ENCODE data around the gene ELOVL4. TPM values are rescaled to one million over a fixed set of nuclear protein-coding genes. Genes with fewer than 3 reads are reported as not detected.

The ELOVL4 gene
- total RNA-seq, 1 donor from 2014 or later = 5.9 TPM

- no peaks in the 10 kb centered on the region for H3K4me1 Mint-ChIP-seq (ENCODE audit: low read depth)
- TF ChIP-seq, protein P1, sequence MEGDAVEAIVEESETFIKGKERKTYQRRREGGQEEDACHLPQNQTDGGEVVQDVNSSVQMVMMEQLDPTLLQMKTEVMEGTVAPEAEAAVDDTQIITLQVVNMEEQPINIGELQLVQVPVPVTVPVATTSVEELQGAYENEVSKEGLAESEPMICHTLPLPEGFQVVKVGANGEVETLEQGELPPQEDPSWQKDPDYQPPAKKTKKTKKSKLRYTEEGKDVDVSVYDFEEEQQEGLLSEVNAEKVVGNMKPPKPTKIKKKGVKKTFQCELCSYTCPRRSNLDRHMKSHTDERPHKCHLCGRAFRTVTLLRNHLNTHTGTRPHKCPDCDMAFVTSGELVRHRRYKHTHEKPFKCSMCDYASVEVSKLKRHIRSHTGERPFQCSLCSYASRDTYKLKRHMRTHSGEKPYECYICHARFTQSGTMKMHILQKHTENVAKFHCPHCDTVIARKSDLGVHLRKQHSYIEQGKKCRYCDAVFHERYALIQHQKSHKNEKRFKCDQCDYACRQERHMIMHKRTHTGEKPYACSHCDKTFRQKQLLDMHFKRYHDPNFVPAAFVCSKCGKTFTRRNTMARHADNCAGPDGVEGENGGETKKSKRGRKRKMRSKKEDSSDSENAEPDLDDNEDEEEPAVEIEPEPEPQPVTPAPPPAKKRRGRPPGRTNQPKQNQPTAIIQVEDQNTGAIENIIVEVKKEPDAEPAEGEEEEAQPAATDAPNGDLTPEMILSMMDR (IDR thresholded peaks at IDR 0.05; ENCODE audit: unreplicated experiment) = no peak
- no peaks in the 10 kb centered on the region for H3K27me3 Mint-ChIP-seq
- no peaks in the 10 kb centered on the region for H3K36me3 Mint-ChIP-seq (ENCODE audit: insufficient read depth)
- H3K27ac Mint-ChIP-seq = no peak overlapping the region
- DNase-seq (ENCODE audit: low spot score, unreplicated experiment) = no peak
- no peak overlapping the region for H3K4me3 Mint-ChIP-seq (ENCODE audit: low read depth)
- peaks cover 23% of the 10 kb centered on the region for H3K9me3 Mint-ChIP-seq (ENCODE audit: low read depth)
These were observed 17.3 kb upstream of the ELOVL4 start for GRCh38 chr6:79964607-79965081.

DNA sequence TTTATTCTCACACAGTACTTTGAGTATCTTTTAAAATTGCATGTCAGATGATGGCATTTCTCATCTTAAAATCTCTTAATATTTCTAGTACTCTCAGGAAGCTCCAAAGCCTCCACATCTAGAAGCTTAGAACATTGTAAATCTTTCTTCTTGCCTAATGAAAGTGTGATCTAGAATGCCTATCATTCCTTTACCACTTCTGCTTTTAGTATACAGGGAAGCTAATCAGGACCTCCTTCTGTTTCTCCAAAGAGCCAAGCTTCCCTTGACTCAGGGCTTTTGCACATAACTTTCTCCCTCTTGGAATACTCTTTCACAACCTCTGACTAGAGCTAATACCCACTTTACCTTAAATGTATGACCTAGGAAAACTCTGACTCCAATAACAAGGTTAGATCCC lies 7.5 kb upstream of the ELOVL4 start:
- no peak for DNase-seq (ENCODE audit: low spot score, unreplicated experiment)

DNA sequence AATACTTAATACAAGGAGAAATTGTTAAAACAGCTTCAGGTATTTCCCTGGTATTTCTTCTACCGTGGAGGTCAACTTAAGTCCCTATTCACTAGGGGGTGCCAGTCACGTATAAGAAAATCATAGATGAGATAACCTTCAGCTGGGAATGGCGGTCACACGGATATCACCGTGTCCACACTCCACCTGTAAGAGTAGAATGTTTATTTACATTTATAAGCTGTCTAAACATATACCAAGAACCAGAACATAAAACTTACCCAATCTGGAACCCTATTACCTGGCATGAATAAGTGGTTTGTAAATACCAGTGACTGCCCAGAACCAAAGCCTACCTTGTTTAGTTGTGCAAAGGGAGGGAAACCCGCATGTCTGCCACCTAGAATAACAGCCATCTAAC lies 1.9 kb upstream of the ELOVL4 start:
- Mint-ChIP-seq H3K9me3 (ENCODE audit: low read depth) (no peaks in the 10 kb centered on the region), H3K4me1 (ENCODE audit: low read depth) (peaks cover 8% of the 10 kb centered on the region), H3K27ac (no peak overlapping the region), H3K4me3 (ENCODE audit: low read depth) (no peak overlapping the region), H3K27me3 (peaks cover 20% of the 10 kb centered on the region), H3K36me3 (ENCODE audit: insufficient read depth) (no peaks in the 10 kb centered on the region)
- DNase-seq (ENCODE audit: low spot score, unreplicated experiment) = peak; percentile 20
- TF ChIP-seq, protein P1 (IDR thresholded peaks at IDR 0.05; ENCODE audit: unreplicated experiment) = peak; percentile 68

More for the DNA sequence above, 7.5 kb upstream of the ELOVL4 start:
- Mint-ChIP-seq H3K9me3 (ENCODE audit: low read depth) (no peaks in the 10 kb centered on the region), H3K4me1 (ENCODE audit: low read depth) (no peaks in the 10 kb centered on the region), H3K4me3 (ENCODE audit: low read depth) (no peak overlapping the region), H3K27me3 (no peaks in the 10 kb centered on the region), H3K36me3 (ENCODE audit: insufficient read depth) (no peaks in the 10 kb centered on the region), H3K27ac (no peak overlapping the region)
- TF ChIP-seq, protein P1 (IDR thresholded peaks at IDR 0.05; ENCODE audit: unreplicated experiment) = no peak

DNA sequence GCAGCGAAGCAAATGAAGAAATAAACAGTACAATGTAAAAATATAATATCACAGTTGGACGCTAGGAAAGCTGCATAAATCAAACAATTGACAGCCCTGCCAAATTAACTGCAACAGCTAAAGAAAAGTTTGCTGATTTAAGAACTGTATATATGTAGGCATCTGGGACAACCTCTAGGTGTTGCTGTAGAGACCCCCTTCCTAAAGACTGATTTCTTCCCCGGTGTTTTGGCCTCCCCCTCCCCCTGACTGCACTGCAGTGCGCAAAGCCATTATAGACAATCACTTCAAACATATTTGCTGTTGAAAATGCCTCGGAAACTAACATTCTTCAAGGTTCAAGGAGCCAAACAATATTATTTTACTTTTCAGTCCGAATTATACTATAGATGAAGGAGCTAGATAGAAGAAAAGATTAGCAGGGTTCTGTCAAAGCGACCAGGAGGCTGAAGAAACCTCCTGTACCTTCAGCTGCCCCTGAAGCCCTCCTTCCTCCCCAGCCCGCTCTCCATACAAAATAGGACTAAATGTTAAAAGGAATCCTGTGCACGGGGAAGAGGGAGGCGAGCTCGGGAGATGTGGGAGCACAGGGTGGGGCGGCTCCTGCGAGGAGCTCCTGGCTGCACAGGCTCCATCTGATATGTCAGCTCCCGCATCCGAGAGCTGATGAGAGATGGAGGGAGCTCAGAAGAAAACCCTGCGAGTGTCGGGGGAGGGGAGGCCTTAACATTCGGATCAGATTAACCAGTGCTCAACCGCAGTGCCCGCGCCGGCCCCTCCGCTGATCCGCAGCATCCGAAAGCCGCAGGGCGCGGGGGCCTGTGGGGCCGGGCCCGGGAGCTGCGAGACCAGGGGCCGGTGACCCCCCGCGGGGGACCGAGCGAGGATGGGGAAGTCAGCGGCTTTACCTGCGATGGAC lies 822 bp downstream of the ELOVL4 start:
- TF ChIP-seq, protein P1 (IDR thresholded peaks at IDR 0.05; ENCODE audit: unreplicated experiment) = peak; percentile 60
- peak; percentile 17 for DNase-seq (ENCODE audit: low spot score, unreplicated experiment)
- H3K9me3 Mint-ChIP-seq (ENCODE audit: low read depth) = no peaks in the 10 kb centered on the region
- peaks cover 20% of the 10 kb centered on the region for H3K27me3 Mint-ChIP-seq
- H3K4me1 Mint-ChIP-seq (ENCODE audit: low read depth) = peaks cover 9% of the 10 kb centered on the region
- H3K27ac Mint-ChIP-seq = peak overlapping the region; percentile 72
- no peaks in the 10 kb centered on the region for H3K36me3 Mint-ChIP-seq (ENCODE audit: insufficient read depth)
- peak overlapping the region; percentile 80 for H3K4me3 Mint-ChIP-seq (ENCODE audit: low read depth)

DNA sequence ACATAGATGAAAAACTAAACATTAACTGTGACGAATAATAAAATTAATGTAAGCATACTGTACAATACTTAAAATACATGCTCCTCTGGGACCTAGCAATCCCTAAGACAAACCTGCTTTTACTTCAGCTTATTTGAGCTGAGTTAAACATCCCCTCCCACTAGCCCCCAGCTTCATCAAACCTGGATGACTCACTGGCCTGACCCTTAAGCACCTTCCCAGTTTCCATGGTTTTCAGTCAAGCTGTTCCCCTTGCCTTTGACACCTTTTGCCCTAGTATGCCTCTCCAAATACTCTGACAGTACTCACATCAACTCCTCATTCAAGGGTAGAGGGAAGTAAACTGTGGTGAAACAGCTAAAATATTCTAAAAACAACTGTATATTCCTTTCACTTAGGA lies 4.2 kb downstream of the ELOVL4 start:
- no peak overlapping the region for H3K4me3 Mint-ChIP-seq (ENCODE audit: low read depth)
- no peaks in the 10 kb centered on the region for H3K36me3 Mint-ChIP-seq (ENCODE audit: insufficient read depth)
- no peak for DNase-seq (ENCODE audit: low spot score, unreplicated experiment)
- no peaks in the 10 kb centered on the region for H3K9me3 Mint-ChIP-seq (ENCODE audit: low read depth)
- peaks cover 19% of the 10 kb centered on the region for H3K27me3 Mint-ChIP-seq
- TF ChIP-seq, protein P1 (IDR thresholded peaks at IDR 0.05; ENCODE audit: unreplicated experiment) = no peak
- peaks cover 9% of the 10 kb centered on the region for H3K4me1 Mint-ChIP-seq (ENCODE audit: low read depth)
- H3K27ac Mint-ChIP-seq = no peak overlapping the region

All from progenitor cell of endocrine pancreas (in vitro differentiated cells).